Measurements from ENCODE around the gene FOXM1. TPM values are rescaled to one million over a fixed set of nuclear protein-coding genes. Genes with fewer than 3 reads are reported as not detected.
"Not testable (repeated sequence)": the region's sequence is repeated elsewhere in the genome, so short reads cannot be mapped to it uniquely, and the experiment has no call there.

FOXM1 gene
- total RNA-seq, 4 donors from 2014 or later, result 1.4 to 6.5 (median 2.9) TPM

DNA sequence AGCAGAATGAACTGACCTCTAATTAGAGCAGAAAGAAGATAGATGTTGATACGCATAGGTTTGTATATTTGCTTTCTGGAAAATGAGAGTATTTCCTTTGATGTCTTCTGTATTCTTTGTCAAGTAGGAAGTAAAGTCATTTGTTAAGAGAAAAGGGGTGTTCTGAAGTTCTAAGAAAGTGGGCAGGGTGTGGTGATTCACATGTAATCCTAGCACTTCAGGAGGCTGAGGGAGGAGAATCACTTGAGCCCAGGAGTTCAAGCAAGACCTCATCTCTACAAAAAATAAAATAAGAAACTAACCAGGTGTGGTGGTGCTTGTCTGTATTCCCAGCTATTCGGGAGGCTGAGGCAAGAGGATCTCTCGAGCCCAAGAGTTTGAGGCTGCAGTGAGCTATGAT lies 2.9 kb upstream of the FOXM1 start:
- no peak for TF ChIP-seq POLR2A (IDR thresholded peaks at IDR 0.05)
- TF ChIP-seq, protein P1, sequence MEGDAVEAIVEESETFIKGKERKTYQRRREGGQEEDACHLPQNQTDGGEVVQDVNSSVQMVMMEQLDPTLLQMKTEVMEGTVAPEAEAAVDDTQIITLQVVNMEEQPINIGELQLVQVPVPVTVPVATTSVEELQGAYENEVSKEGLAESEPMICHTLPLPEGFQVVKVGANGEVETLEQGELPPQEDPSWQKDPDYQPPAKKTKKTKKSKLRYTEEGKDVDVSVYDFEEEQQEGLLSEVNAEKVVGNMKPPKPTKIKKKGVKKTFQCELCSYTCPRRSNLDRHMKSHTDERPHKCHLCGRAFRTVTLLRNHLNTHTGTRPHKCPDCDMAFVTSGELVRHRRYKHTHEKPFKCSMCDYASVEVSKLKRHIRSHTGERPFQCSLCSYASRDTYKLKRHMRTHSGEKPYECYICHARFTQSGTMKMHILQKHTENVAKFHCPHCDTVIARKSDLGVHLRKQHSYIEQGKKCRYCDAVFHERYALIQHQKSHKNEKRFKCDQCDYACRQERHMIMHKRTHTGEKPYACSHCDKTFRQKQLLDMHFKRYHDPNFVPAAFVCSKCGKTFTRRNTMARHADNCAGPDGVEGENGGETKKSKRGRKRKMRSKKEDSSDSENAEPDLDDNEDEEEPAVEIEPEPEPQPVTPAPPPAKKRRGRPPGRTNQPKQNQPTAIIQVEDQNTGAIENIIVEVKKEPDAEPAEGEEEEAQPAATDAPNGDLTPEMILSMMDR (IDR thresholded peaks at IDR 0.05), result no peak

DNA sequence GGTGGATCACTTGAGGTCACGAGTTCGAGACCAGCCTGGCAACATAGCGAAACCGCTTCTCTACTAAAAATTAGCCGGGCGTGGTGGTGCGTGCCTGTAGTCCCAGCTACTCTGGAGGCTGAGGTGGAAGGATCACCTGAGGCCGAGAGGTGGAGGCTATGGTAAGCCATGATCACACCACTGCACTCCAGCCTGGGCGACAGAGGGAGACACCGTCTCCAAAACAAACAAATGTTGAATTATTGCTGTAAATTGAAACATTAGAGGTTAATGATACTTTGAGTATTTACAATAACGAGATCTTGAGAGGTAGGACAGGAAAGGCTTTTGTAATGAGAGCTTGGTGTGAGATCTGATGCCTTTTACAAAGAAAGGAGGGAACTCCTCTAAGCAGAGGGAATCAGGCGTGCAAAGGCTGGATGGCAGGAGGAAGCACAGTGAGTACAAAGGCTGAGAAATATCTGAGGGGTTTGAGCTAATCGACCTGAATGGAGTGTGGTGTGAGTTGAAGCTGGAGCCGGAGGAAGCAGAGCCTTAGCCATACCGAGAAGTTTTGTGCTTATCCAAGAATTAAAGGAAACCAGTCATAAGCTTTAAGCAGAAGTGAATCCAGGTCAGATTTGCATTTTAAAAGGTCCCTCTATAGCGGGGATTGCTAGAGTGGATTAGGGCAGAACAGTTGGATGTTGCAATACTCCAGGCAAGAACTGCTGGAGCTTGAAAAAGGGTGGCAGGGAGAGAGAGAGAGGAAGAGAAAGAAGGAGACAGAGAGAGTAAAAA lies 1.2 kb upstream of the FOXM1 start:
- peak overlapping the region; percentile 54 for H3K4me3 ChIP-seq (ENCODE audit: low read depth, poor library complexity, severe bottlenecking)
- 26 to 35% methylated on average over 16 of the region's 16 CpGs for WGBS, 2 donors

More for the DNA sequence above, 2.9 kb upstream of the FOXM1 start:
- WGBS, 2 donors, result 93 to 99% methylated on average over 3 of the region's 3 CpGs
- no peak overlapping the region for H3K4me3 ChIP-seq (ENCODE audit: low read depth, poor library complexity, severe bottlenecking)
- no peak for DNase-seq (ENCODE audit: low spot score in 2 of 2)
- intact Hi-C loops (cut with DNase I; ENCODE audit: low total_unique reads), result no loop called here

DNA sequence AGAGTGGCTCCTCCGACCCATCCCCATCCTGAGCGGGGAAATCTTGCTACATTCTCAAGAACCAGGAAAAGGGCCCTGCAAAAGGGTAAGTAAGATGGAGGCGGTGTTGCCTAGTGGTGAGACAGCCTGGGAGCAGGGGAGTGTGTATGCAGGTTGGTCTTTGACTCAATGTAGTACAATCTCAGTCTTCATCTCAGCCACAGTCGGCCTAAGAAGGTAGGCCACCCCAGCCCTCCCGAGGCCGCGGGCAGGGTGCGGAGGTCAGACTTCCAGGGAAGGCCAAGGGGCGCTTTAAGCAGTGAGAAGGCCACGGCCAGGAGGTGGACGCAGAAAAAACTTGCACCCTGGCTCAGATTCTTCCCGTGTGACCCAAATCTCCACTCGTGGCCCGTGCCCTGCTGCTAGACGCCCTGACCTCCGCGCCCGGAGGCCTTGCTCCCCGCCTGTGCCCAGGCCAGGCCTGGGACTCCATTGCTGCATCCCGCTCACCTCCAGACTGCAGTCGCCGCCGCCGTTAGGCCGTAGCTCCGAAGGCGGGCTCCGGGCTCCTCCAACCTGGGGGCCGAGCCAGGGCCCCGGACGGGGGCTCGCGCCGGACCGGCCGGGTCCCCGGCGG lies 435 bp downstream of the FOXM1 start:
- no peak for DNase-seq (ENCODE audit: low spot score in 2 of 2)
- no peak for TF ChIP-seq POLR2A (IDR thresholded peaks at IDR 0.05)
- TF ChIP-seq, protein P1 (IDR thresholded peaks at IDR 0.05), result no peak
- WGBS, 2 donors, result 6 to 7% methylated on average over 24 of the region's 38 CpGs
- intact Hi-C loops (cut with DNase I; ENCODE audit: low total_unique reads), result no loop called here
- H3K4me3 ChIP-seq (ENCODE audit: low read depth, poor library complexity, severe bottlenecking), result peak overlapping the region; percentile 54

More for the DNA sequence above, 1.2 kb upstream of the FOXM1 start:
- intact Hi-C loops (cut with DNase I; ENCODE audit: low total_unique reads), result no loop called here
- no peak for TF ChIP-seq POLR2A (IDR thresholded peaks at IDR 0.05)
- TF ChIP-seq, protein P1 (IDR thresholded peaks at IDR 0.05), result no peak
- no peak for DNase-seq (ENCODE audit: low spot score in 2 of 2)

DNA sequence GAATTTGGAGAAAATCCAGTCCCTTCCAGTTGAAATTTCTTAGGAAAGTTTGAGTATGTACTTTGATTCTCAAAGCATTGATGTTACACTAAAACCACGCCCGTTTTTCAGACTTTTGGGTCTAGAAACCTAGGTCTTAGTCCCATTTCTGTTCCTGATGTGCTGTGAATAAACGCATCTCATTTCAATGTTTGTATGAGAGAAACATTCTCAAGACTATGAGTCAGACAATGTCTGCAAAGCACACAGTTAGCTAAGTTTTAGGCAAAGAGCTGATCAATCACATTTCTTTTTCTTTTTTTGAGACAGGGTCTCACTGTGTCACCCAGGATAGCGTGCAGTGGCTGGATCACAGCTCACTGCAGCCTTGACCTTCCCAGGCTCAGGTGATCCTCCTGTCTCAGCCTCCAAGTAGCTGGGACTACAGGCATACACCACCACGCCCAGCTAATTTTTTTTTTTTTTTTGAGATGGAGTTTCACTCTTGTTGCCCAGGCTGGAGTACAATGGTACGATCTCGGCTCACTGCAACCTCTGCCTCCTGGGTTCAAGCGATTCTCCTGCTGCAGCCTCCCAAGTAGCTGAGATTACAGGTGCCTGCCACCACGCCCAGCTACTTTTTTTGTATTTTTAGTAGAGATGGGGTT lies 7.9 kb downstream of the FOXM1 start:
- DNase-seq (ENCODE audit: low spot score in 2 of 2); intact Hi-C loops (cut with DNase I; ENCODE audit: low total_unique reads); H3K4me3 ChIP-seq (ENCODE audit: low read depth, poor library complexity, severe bottlenecking): not testable (repeated sequence)
- WGBS, 2 donors, result 87 to 92% methylated on average over 9 of the region's 9 CpGs

DNA sequence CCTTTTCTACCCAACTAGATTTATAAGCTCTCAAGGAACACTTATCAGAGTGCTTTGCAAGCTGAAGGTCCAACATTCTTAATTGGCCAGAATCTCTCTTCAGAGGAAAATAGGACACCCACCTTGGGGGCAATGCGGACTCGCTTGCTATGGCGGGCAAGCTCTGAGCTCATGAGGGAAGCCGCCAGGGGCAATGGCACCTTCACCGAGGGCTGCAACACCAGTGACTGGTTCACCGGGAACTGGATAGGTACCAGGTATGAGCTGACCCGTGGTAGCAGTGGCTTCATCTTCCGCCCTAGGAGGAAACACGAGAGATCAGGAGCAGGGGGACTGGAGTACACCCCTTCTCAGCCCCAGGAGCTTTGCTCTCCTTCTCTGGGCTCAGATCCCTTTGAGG lies 12.8 kb downstream of the FOXM1 start:
- TF ChIP-seq, protein P1 (IDR thresholded peaks at IDR 0.05), result no peak
- intact Hi-C loops (cut with DNase I; ENCODE audit: low total_unique reads), result no loop called here
- H3K4me3 ChIP-seq (ENCODE audit: low read depth, poor library complexity, severe bottlenecking), result no peak overlapping the region
- no peak for DNase-seq (ENCODE audit: low spot score in 2 of 2)
- 98 to 99% methylated on average over 9 of the region's 9 CpGs for WGBS, 2 donors

DNA sequence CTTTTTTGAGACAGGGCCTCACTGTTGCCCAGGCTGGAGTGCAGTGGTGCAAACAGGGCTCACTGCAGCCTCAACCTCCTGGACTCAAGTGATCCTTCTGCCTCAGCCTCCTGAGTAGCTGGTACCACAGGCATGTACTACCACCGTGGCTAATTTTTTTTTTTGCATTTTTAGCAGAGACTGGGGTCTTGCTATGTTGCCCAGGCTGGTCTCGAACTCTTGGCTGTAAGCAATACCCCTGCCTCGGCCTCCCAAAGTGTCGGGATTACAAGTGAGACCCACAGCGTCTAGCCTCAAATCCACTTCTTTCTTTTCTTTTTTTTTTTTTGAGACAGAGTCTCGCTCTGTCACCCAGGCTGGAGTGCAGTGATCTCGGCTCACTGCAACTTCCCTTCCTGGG lies 13.6 kb downstream of the FOXM1 start:
- DNase-seq (ENCODE audit: low spot score in 2 of 2); intact Hi-C loops (cut with DNase I; ENCODE audit: low total_unique reads); H3K4me3 ChIP-seq (ENCODE audit: low read depth, poor library complexity, severe bottlenecking): not testable (repeated sequence)
- 93 to 96% methylated on average over 7 of the region's 7 CpGs for WGBS, 2 donors
